HG03442 (cell line): Measurements from ENCODE around the gene C11orf54.
A peak's percentile ranks its signal among the peaks of the same experiment; 100 is the strongest.
"Not testable (repeated sequence)": the region's sequence is repeated elsewhere in the genome, so short reads cannot be mapped to it uniquely, and the experiment has no call there.

ENCODE experiments used
- ATAC-seq: cut with Tn5 transposase; IDR thresholded peaks from one replicate; pipeline ENCODE4 v1.9.1; 2021; ENCODE audit warnings: mild to moderate bottlenecking, moderate library complexity; ENCODE audit not compliant: unreplicated experiment

C11orf54 gene

GRCh38 chr11:93761910-93762309 lies 20.4 kb downstream of the C11orf54 start:
- ATAC-seq, result no peak

- ATAC-seq, result no peak
Observed at GRCh38 chr11:93765551-93765950, 24.1 kb downstream of the C11orf54 start.

GRCh38 chr11:93766504-93766903 lies 25.0 kb downstream of the C11orf54 start:
- ATAC-seq, result no peak

- ATAC-seq, result no peak
Observed at GRCh38 chr11:93767018-93767417, 25.5 kb downstream of the C11orf54 start.

- ATAC-seq, result no peak
Observed at GRCh38 chr11:93770160-93770559, 28.7 kb downstream of the C11orf54 start.

GRCh38 chr11:93772123-93772522 lies 30.7 kb downstream of the C11orf54 start:
- ATAC-seq, result no peak

GRCh38 chr11:93773045-93773477 lies 31.6 kb downstream of the C11orf54 start:
- ATAC-seq, result no peak

GRCh38 chr11:93773601-93774200 lies 32.2 kb downstream of the C11orf54 start:
- ATAC-seq, result no peak

- ATAC-seq, result not testable (repeated sequence)
Observed at GRCh38 chr11:93774560-93774959, 33.1 kb downstream of the C11orf54 start.

GRCh38 chr11:93775289-93775688 lies 33.8 kb downstream of the C11orf54 start:
- no peak for ATAC-seq

GRCh38 chr11:93783362-93783761 lies 41.9 kb downstream of the C11orf54 start:
- no peak for ATAC-seq

- peak; percentile 42 for ATAC-seq
Observed at GRCh38 chr11:93783765-93784144, 42.3 kb downstream of the C11orf54 start.

GRCh38 chr11:93784145-93784934 lies 42.9 kb downstream of the C11orf54 start, which contains the start of gene MED17:
MED17 (plus strand) TSS chr11:93784282; CDS start chr11:93784514, 232 bp downstream.
- ATAC-seq, result peak; percentile 96

GRCh38 chr11:93784935-93785360 lies 43.5 kb downstream of the C11orf54 start:
- ATAC-seq, result peak; percentile 24

- no peak for ATAC-seq
Observed at GRCh38 chr11:93791493-93791892, 50.0 kb downstream of the C11orf54 start.

GRCh38 chr11:93796441-93797231 lies 55.2 kb downstream of the C11orf54 start:
- ATAC-seq, result no peak

- no peak for ATAC-seq
Observed at GRCh38 chr11:93801366-93801765, 59.9 kb downstream of the C11orf54 start.

- no peak for ATAC-seq
Observed at GRCh38 chr11:93804879-93805278, 63.4 kb downstream of the C11orf54 start.

- ATAC-seq, result no peak
Observed at GRCh38 chr11:93807980-93808379, 66.5 kb downstream of the C11orf54 start.

GRCh38 chr11:93813974-93814373 lies 72.5 kb downstream of the C11orf54 start:
- no peak for ATAC-seq
